Heart left ventricle (tissue), 13 donors: ENCODE results near the gene ACSF2.

Source experiments
- CTCF ChIP-seq, 12 donors: fragments of 200-600 bp; sonication (generic) in 4 of 12; IDR thresholded peaks; one replicate each; pipeline versions ENCODE4 v1.5.0 to v1.8.0; 2018 to 2022; ENCODE audit warnings: antibody characterized with exemption in 12 of 12, mild to moderate bottlenecking in 5 of 12
- POLR2A ChIP-seq, 2 donors: fragments of 450-650 bp; IDR thresholded peaks; one replicate each; pipeline ENCODE4 v1.6.1; 2017; ENCODE audit warnings: antibody characterized with exemption in 2 of 2, mild to moderate bottlenecking in 2 of 2, moderate library complexity in 2 of 2
- donor health status: ischemic (EF 13 %, LVEDD 7.1; RV severe dilation, severe dysfunction).
- donor health status: DM: no; HTN: yes; CAD: no.
- donor health status: DM: no; HTN: no; CAD: no.
- donor health status: ischemic (EF 25% LVEDD 6.9; RV normal size, moderate dysfunction).
- donor health status: ischemic (EF 25% LVEDD 5.7; RV mildly dilated, moderate dysfunction).
- donor health status: ischemic (EF 35%, LVEDD 5.7; RV mildly dilated, moderate dysfunction).
- donor health status: nonischemic (EF 11% LVEDD 7.7; RV severe dilation, severe dysfunction).
- donor health status: DM: yes; HTN: yes; CAD: no.
- donor health status: PGD.
- donor health status: ischemic (EF 29% LVEDD 5.4; RV normal size, mild dysfunction).
- donor health status: nonischemic (EF 23%, LVEDD 6.1; RV moderate dilation, normal function).

GRCh38 chr17:50498021-50498874, 72.2 kb downstream of the ACSF2 start:
- no peak for TF ChIP-seq CTCF (IDR thresholded peaks at IDR 0.05)
- TF ChIP-seq POLR2A (IDR thresholded peaks at IDR 0.05), result no peak
